Body of pancreas (tissue), 4 donors: ENCODE measurements around the gene TNFSF8. TPM values are rescaled to one million over a fixed set of nuclear protein-coding genes. Genes with fewer than 3 reads are reported as not detected.
A peak's percentile ranks its signal among the peaks of the same experiment; 100 is the strongest.

Experiments used
- ATAC-seq: fragments of 150-250 bp; one replicate; pipeline ENCODE4 v1.9.1; 2016
- DNase-seq, 4 donors: peaks; one replicate each; pipeline ENCODE4 v3.0.0-alpha.2; 2019
- H3K27ac ChIP-seq, 4 donors: fragments of 200-600 bp; sonication (generic); 1 replicate in 3 of 4; 2 replicates in 1 of 4; pipeline versions ENCODE4 v1.5.1 to v1.6.1; 2016 to 2019; ENCODE audit warnings: mild to moderate bottlenecking in 1 of 4, mixed read lengths in 1 of 4, moderate library complexity in 1 of 4
- H3K27me3 ChIP-seq, 2 donors: fragments of 200-600 bp; sonication (generic); one replicate each; pipeline ENCODE4 v1.6.0; 2016; ENCODE audit warnings: mild to moderate bottlenecking in 1 of 2
- H3K36me3 ChIP-seq, 2 donors: fragments of 200-600 bp; sonication (generic); replicated peaks in 1 of 2; 2 replicates each; pipeline ENCODE4 v1.5.1; 2016; ENCODE audit warnings: low read depth in 2 of 2; ENCODE audit not compliant: insufficient read depth in 1 of 2
- H3K4me1 ChIP-seq: fragments of 200-600 bp; sonication (generic); one replicate; pipeline ENCODE4 v1.6.0; 2016
- H3K4me3 ChIP-seq, 2 donors: fragments of 200-600 bp; sonication (generic); 1 replicate in 1 of 2; 2 replicates in 1 of 2; pipeline ENCODE4 v1.5.1; 2016 to 2019
- H3K9me3 ChIP-seq, 3 donors: fragments of 200-600 bp; sonication (generic); 1 replicate in 2 of 3; 2 replicates in 1 of 3; pipeline ENCODE4 v1.5.1; 2016
- CTCF ChIP-seq, 7 experiments: fragments of 450-650 bp in 4 of 7; fragments of 200-600 bp in 3 of 7; sonication (generic) in 3 of 7; IDR thresholded peaks; one replicate each; pipeline ENCODE4 v1.5.1; 2016 to 2019; ENCODE audit warnings: antibody characterized with exemption in 7 of 7
- POLR2A ChIP-seq, 3 donors: fragments of 450-650 bp; IDR thresholded peaks; one replicate each; pipeline ENCODE4 v1.6.1; 2016; ENCODE audit warnings: antibody characterized with exemption in 3 of 3, mild to moderate bottlenecking in 2 of 3
- WGBS, 2 donors: methylation state at CpG; one replicate each; pipeline ENCODE4 v1.1.5; 2017; 5-methylcytosine and 5-hydroxymethylcytosine counted together
- intact Hi-C: fragments of 100-400 bp; cut with DNase I; formaldehyde crosslinking; loops from one replicate; pipeline ENCODE4 v1.15.1; 2023
- total RNA-seq, 2 donors: library from RNA; depleted of rRNA; stranded (reverse); fragments of >200 nt; gene quantifications; one replicate each; pipeline ENCODE4 v1.1.0, GENCODE V29; 2016

TNFSF8 gene
- total RNA-seq, 2 donors from 2014 or later, result 1.0 TPM; not detected in 1

DNA sequence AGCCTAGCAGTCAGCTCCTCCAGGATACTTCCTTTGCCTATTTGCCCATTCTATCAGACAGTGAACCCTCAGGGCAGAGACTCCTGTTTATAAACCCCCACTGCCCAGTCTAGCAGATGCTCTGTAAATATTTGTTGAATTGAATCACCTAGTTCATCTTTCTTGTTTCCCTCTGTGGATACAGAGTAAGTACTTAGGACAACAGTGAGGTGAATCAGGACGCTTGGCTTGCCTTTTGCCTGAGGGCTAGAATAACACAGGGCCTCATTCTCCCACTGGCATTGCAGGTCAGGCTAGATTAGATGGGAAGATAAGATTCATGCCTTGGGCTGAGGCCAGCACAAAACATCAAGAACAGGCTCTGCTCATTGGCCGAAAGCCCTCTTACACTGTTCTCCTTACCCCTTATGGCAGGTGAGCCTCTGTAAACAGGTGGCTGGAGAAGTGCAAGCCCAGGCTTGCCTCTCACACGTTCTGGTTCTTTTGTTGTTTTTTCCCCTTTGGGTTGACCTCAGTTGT, 22.2 kb downstream of the TNFSF8 start:
- Histone ChIP-seq H3K4me3 (no peak overlapping the region), H3K27me3 (no peaks in the 10 kb centered on the region), H3K9me3 (no peaks in the 10 kb centered on the region), H3K27ac (peak overlapping the region in 3 of 4 donors; percentile 41 to 52 (median 48)), H3K36me3 (no peaks in the 10 kb centered on the region), H3K4me1 (peaks cover 16% of the 10 kb centered on the region)
- ATAC-seq (peak; percentile 78), DNase-seq (peak; percentile 25 to 55 (median 40))
- intact Hi-C loops, result no loop called here
- TF ChIP-seq CTCF (IDR thresholded peaks at IDR 0.05), result no peak
- TF ChIP-seq POLR2A (IDR thresholded peaks at IDR 0.05), result no peak
- 36 to 52% methylated on average over 3 of the region's 3 CpGs for WGBS, 2 donors

DNA sequence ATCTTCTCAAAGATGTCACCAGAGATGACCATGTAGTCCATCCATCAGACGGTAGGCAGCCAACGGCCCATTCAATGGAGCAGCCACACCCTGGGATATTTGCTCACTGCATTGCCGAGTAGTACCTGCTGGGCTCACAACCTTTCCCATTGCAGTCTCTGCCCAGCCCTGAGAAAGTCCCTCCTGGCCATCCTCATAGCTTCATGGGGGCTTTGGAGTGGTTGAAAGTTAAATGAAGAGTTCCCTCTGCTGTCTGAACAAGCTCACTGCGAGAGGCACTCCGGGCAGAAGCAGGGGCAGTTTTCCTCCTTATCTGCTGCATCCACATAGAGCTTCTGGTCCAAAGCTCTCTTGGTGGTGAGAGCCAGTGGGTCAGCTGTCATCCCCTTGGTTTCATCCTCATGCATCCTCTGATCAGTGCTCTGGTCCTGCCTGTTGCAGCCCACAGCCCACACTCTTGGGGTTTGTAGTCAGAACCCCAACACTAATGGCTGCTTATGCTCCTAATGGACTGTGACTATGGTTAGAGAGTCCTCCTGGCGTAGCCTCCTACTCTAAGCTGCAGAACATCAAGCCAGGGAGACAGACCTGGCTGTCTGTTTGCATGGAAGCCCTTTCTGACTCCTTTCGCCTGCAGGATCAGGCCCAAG, 23.3 kb downstream of the TNFSF8 start:
- Histone ChIP-seq H3K4me1 (peaks cover 16% of the 10 kb centered on the region), H3K4me3 (no peak overlapping the region), H3K27ac (peak overlapping the region in 1 of 4 donors; percentile 52), H3K36me3 (no peaks in the 10 kb centered on the region), H3K27me3 (no peaks in the 10 kb centered on the region), H3K9me3 (no peaks in the 10 kb centered on the region)
- DNase-seq (peak in 1 of 4 donors; percentile 17), ATAC-seq (no peak)
- WGBS, 2 donors, result 46 to 52% methylated on average over 7 of the region's 7 CpGs
- no peak for TF ChIP-seq POLR2A (IDR thresholded peaks at IDR 0.05)
- peak in 6 of 7 experiments; percentile 19 to 39 (median 32) for TF ChIP-seq CTCF (IDR thresholded peaks at IDR 0.05)
- intact Hi-C loops, result no loop called here

GRCh38 chr9:114905170-114905940, 25.0 kb downstream of the TNFSF8 start:
- intact Hi-C loops, result no loop called here
- no peak for ATAC-seq

DNA sequence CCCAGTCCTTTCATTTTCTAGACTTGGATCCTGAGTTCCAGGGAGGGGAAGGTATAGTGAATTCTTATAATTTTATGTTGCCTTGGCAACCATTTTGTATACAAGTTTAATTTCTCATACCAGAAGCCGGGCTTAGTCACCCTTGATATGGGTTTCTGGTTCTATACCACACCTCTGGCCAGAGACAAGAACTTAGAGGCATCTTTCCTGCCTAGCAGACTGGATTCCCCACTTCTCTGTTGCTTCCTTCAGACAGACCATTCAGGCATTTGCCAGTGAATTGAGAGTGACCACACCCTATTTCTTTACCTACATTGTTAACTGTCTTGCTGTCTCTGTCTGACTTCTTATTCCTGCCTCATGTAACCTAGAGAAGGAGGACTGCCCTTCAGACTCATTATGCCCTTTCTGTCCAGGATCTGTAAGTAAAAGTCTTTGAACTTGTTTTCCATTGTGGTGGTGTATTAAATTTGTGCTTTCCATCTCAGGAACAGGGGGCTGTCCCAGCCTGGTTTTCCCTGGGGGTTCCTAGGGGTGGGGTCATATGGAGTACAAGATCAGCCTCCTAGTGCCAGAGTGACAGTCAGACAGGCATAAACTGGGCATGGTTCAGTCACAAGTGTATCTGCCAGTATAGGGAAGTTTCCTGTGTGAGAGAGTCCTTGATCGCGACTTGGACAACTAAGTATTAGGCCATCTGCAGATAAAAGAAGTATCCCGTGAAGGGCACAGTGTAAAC, 27.4 kb downstream of the TNFSF8 start:
- 54 to 65% methylated on average over 4 of the region's 4 CpGs for WGBS, 2 donors
- intact Hi-C loops, result no loop called here

More at GRCh38 chr9:114905170-114905940, 25.0 kb downstream of the TNFSF8 start:
- no peak overlapping the region for H3K27ac ChIP-seq
- TF ChIP-seq POLR2A (IDR thresholded peaks at IDR 0.05), result no peak
- TF ChIP-seq CTCF (IDR thresholded peaks at IDR 0.05), result no peak
- H3K4me3 ChIP-seq, result no peak overlapping the region
- no peaks in the 10 kb centered on the region for H3K36me3 ChIP-seq
- no peak for DNase-seq
- H3K27me3 ChIP-seq, result no peaks in the 10 kb centered on the region
- H3K9me3 ChIP-seq, result no peaks in the 10 kb centered on the region
- peaks cover 16% of the 10 kb centered on the region for H3K4me1 ChIP-seq
- 69 to 75% methylated on average over 7 of the region's 7 CpGs for WGBS, 2 donors

More for the DNA sequence above, 27.4 kb downstream of the TNFSF8 start:
- no peak for DNase-seq
- Histone ChIP-seq H3K27me3 (no peaks in the 10 kb centered on the region), H3K36me3 (no peaks in the 10 kb centered on the region), H3K27ac (no peak overlapping the region), H3K4me3 (no peak overlapping the region), H3K4me1 (peaks cover 5% of the 10 kb centered on the region), H3K9me3 (no peaks in the 10 kb centered on the region)
- ATAC-seq, result no peak
- TF ChIP-seq CTCF (IDR thresholded peaks at IDR 0.05) (no peak), POLR2A (IDR thresholded peaks at IDR 0.05) (no peak)
